ENCODE results near the gene FOXP1.

FOXP1 gene

DNA sequence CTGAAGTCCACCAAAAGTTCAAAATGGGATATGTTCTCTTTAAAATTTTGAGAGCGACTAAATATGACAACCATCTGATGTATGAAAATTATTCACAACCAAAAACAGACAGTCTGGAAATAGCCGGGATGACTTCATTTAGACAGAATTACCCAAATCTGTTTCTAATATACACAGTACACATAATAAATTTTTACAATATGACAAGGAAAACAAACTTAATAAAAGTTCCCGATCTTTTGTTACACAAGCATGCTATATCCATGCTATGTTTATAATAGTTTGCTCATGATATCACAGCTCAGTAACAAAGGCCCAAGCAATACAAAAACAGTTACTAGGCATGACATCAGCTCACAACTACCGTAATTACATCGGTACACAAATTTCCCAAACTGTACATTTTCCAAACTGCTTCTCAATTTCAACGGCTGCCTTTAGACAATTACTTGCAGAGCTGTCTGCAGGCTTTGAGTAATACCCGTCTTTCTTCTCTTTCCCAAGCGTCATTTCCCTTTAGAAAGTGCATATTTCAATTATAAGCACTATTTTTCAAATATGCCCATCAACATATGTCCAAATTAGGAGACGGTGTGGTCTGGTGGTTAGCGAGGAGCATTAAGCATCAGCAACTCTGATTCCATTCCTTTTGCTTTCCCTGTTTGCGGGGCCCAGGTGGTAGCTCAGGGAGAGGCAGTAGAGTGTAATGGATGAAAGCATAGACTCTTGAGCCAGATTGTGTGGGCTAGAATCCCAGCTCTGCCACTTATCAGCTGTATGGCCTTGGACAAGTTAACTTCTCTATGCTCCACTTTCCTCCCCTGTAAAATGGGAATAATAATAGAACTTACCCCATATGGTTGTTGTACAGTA lies 481.2 kb downstream of the FOXP1 start:
- POLR2A ChIA-PET, result no interaction called here
- TF ChIP-seq ZNF384 (IDR thresholded peaks at IDR 0.05) (no peak), NFRKB (IDR thresholded peaks at IDR 0.05) (no peak), L3MBTL2 (conservative IDR thresholded peaks at IDR 0.05) (no peak), SUZ12 (IDR thresholded peaks at IDR 0.05) (no peak), SP1 (IDR thresholded peaks at IDR 0.05) (no peak), FOXM1 (IDR thresholded peaks at IDR 0.05; ENCODE audit: borderline replicate concordance) (no peak), BHLHE40 (IDR thresholded peaks at IDR 0.05; ENCODE audit: borderline replicate concordance) (no peak), FOXA1 (IDR thresholded peaks at IDR 0.05) (peak; percentile 65; the same call in 1 of the 2 replicates), ARNT (IDR thresholded peaks at IDR 0.05) (peak; percentile 80; the same call in 1 of the 2 replicates), FOXK2 (IDR thresholded peaks at IDR 0.05) (no peak), CTBP1 (IDR thresholded peaks at IDR 0.05; ENCODE audit: borderline replicate concordance) (peak; percentile 93), HDGF (IDR thresholded peaks at IDR 0.05; ENCODE audit: borderline replicate concordance) (no peak), LEF1 (IDR thresholded peaks at IDR 0.05; ENCODE audit: borderline replicate concordance) (no peak), TARDBP (IDR thresholded peaks at IDR 0.05) (0 out of 2 replicates have a peak, but pooled peaks have one; percentile 11), ELF4 (IDR thresholded peaks at IDR 0.05) (no peak)
- TF ChIP-seq, protein P1, sequence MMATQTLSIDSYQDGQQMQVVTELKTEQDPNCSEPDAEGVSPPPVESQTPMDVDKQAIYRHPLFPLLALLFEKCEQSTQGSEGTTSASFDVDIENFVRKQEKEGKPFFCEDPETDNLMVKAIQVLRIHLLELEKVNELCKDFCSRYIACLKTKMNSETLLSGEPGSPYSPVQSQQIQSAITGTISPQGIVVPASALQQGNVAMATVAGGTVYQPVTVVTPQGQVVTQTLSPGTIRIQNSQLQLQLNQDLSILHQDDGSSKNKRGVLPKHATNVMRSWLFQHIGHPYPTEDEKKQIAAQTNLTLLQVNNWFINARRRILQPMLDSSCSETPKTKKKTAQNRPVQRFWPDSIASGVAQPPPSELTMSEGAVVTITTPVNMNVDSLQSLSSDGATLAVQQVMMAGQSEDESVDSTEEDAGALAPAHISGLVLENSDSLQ (IDR thresholded peaks at IDR 0.05), result peak; percentile 85
- peak; percentile 24 for DNase-seq (ENCODE audit: extremely low spot score)
- CTCF ChIA-PET, result interaction anchor here (0.7 to 1.0 kb wide), 2 partner anchors 42 to 67 kb away, joined by 3 read pairs; no protein-coding TSS in a partner anchor

DNA sequence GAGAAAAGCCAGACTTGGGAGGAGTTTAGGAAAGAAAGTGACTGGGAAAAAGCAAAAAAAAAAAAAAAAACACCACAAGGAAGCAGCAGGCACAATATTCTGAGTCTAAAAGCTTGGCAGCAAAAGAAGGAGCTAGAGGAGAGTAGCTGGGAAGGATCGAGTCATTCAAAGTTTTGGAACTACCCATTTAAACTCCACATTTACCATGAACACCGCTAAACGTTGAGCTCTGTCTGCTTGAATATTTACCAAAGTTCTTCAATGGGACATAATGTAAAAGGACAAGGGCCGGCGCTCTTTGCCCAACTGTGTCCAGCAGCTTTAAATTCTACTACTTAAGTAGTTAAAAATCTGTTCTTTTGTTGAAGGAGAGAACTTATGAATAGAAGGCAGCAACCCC lies 481.9 kb downstream of the FOXP1 start:
- ChIA-PET POLR2A (no interaction called here), CTCF (interaction anchor here (0.7 kb wide), 1 partner anchor 41 kb away, joined by 3 read pairs; no protein-coding TSS in a partner anchor)
- DNase-seq (ENCODE audit: extremely low spot score), result no peak
- TF ChIP-seq LEF1 (IDR thresholded peaks at IDR 0.05; ENCODE audit: borderline replicate concordance) (no peak), FOXA1 (IDR thresholded peaks at IDR 0.05) (no peak), SUZ12 (IDR thresholded peaks at IDR 0.05) (no peak), ARNT (IDR thresholded peaks at IDR 0.05) (no peak), ELF4 (IDR thresholded peaks at IDR 0.05) (no peak), FOXK2 (IDR thresholded peaks at IDR 0.05) (no peak), HDGF (IDR thresholded peaks at IDR 0.05; ENCODE audit: borderline replicate concordance) (no peak), NFRKB (IDR thresholded peaks at IDR 0.05) (no peak), SP1 (IDR thresholded peaks at IDR 0.05) (no peak), ZNF384 (IDR thresholded peaks at IDR 0.05) (no peak), L3MBTL2 (conservative IDR thresholded peaks at IDR 0.05) (no peak)
- TF ChIP-seq, protein P1 (IDR thresholded peaks at IDR 0.05), result no peak

DNA sequence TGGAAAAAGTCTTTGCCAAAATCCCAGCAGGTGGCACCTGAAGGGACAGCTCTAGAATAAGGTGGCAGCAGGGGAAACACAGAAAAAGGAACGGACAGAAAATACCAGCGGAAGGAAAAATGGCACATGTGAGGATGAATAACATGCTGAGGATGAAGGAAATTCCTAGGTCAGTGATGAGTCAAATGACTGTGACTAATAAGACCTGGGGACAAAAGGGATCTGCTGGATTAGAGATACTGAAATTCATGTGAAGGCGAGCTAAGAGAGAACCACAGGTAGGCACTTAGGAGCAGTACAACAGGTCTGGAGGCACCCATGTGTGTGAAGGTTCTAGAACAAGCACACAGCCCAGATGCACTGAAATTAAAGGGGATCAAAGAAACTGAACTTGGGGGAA lies 482.5 kb downstream of the FOXP1 start:
- DNase-seq (ENCODE audit: extremely low spot score), result no peak
- CTCF ChIA-PET, result no interaction called here
- POLR2A ChIA-PET, result no interaction called here
- TF ChIP-seq ZNF384 (IDR thresholded peaks at IDR 0.05) (no peak), TARDBP (IDR thresholded peaks at IDR 0.05) (no peak), L3MBTL2 (conservative IDR thresholded peaks at IDR 0.05) (no peak), SUZ12 (IDR thresholded peaks at IDR 0.05) (no peak), BHLHE40 (IDR thresholded peaks at IDR 0.05; ENCODE audit: borderline replicate concordance) (no peak)

DNA sequence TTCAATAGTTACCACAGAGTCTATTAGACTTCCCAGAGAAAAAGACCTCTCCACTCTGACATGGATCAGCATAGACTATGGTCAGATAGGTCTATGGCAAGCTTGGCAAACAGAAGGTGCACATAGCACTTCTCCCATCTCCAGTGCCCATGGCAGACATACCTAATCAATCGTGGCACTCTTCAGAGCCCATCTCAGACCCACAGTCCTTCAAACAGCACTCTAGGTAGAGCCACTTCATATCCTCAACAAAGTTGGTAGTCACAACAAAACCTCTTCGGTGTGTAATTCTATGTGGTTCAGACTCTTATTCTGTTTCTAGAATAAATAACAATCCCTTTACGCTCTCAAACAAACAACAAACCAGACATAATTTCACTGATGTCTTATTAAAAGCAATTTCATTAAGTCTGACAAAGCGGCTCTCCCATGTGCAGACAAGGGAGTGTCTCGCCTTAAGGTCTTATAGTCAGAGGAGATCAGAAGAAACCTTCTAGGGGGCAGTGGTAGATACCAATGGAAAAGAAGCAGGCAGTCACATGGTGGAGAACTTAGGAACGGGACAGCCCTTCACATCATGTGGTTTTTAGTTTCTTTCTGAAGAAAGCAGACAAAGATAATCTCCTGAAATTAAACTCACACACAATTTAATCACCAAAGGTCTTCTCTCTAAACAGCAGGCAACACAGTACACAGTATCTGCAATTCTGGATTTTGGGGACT lies 483.4 kb downstream of the FOXP1 start:
- CTCF ChIA-PET, result no interaction called here
- TF ChIP-seq FOXK2 (IDR thresholded peaks at IDR 0.05), result no peak
- TF ChIP-seq NFRKB (IDR thresholded peaks at IDR 0.05), result no peak
- no peak for TF ChIP-seq TARDBP (IDR thresholded peaks at IDR 0.05)
- TF ChIP-seq HDGF (IDR thresholded peaks at IDR 0.05; ENCODE audit: borderline replicate concordance), result no peak
- TF ChIP-seq LEF1 (IDR thresholded peaks at IDR 0.05; ENCODE audit: borderline replicate concordance), result no peak
- TF ChIP-seq L3MBTL2 (conservative IDR thresholded peaks at IDR 0.05), result no peak; the same call in 1 of the 2 replicates
- TF ChIP-seq ARNT (IDR thresholded peaks at IDR 0.05), result no peak
- TF ChIP-seq, protein P1 (IDR thresholded peaks at IDR 0.05), result no peak
- POLR2A ChIA-PET, result interaction anchor here (0.7 kb wide), 1 partner anchor 170 kb away, joined by 3 read pairs; no protein-coding TSS in a partner anchor
- DNase-seq (ENCODE audit: extremely low spot score), result no peak

DNA sequence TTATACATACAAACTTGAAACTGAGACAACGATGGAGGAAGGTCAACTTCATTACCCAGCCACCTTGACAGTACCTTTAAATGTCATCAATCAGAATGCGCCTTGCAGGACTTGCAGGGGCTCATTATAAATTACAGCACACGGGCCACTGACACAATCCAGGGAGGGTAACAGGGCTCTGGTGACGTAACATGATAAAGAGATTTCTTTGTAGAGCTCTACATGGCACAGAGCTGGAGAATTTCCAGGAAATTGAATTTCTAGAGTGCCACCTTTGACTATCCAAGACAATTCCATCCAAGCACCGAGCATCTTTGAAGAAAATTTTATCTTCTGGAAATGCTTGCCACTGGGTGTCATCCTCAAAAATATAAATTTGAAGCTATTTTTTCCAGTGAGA lies 486.0 kb downstream of the FOXP1 start:
- ChIA-PET POLR2A (no interaction called here), CTCF (no interaction called here)
- DNase-seq (ENCODE audit: extremely low spot score), result no peak

More for the DNA sequence above, 486.0 kb downstream of the FOXP1 start:
- TF ChIP-seq, protein P1 (IDR thresholded peaks at IDR 0.05), result peak; percentile 53
- TF ChIP-seq TARDBP (IDR thresholded peaks at IDR 0.05) (no peak), HDGF (IDR thresholded peaks at IDR 0.05; ENCODE audit: borderline replicate concordance) (no peak), NFRKB (IDR thresholded peaks at IDR 0.05) (no peak)

All from HEK293T (cell line).